Measurements from ENCODE around the gene IFIT5. TPM values are rescaled to one million over a fixed set of nuclear protein-coding genes. Genes with fewer than 3 reads are reported as not detected.
A peak's percentile ranks its signal among the peaks of the same experiment; 100 is the strongest.
"Not testable (repeated sequence)": the region's sequence is repeated elsewhere in the genome, so short reads cannot be mapped to it uniquely, and the experiment has no call there.

The IFIT5 gene, protein sequence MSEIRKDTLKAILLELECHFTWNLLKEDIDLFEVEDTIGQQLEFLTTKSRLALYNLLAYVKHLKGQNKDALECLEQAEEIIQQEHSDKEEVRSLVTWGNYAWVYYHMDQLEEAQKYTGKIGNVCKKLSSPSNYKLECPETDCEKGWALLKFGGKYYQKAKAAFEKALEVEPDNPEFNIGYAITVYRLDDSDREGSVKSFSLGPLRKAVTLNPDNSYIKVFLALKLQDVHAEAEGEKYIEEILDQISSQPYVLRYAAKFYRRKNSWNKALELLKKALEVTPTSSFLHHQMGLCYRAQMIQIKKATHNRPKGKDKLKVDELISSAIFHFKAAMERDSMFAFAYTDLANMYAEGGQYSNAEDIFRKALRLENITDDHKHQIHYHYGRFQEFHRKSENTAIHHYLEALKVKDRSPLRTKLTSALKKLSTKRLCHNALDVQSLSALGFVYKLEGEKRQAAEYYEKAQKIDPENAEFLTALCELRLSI
- total RNA-seq (2014; rRNA removed; shearing (Covaris generic)): 3.3 and 6.0 TPM in 2 replicates

DNA sequence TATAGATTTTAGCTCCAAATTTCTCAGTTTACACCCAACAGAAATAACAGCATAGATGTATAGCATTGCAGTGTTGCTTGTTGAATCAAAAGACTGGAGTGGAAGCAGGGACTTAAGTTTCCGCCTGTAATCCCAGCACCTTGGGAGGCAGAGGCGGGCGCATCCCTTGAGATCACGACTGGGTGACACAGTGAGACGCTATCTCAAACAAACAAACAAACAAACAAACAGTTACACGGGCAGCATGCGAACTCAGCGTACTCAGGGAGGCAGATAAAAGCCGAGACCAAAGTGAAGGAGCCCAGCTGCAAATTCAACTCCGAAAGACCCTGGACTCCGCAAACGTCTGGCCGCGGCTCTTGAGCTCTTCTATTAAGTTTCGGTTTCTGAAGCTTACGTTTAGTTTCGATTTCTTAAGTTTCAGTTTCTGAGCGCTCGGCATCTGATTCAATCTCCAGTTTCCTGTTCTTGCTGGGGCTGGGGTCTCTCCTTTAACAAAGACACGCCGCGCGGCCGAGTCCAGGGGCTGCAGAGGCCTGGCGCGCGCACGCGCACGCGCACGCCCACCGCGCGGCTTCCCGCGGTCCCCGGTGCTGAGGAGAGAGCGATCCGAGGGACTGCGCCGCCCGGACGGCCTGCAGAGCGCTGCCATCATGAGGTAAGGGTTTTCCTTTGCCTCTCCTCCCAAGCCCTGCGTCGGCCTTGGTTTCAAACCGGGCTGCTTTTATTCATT lies at the start of gene IFIT5:
Gene IFIT5, plus strand, starts transcription at position 423 of the 733 bp plus-strand sequence. Its CDS starts 231 bp downstream, at position 654.
- DNase-seq (ENCODE audit: low spot score): peak; percentile 70

DNA sequence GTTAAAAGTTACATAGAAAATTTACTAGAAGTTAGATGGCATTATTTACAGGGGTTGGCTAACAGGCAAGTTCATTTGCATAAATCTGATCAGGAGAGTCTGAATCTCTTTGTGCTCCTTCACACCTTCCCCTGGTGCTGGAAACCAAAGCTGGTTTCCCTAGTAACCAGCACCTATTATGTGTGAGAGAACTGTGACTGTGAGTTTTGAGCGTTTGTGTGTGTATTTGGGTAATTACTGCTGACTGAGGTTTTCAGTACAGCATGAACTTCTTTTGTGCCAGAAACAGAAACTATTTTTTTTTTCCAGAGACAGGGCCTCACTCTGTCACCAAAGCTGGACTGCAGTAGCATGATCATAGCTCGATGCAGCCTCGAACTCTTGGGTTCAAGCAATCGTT lies 46.8 kb upstream of the IFIT5 start:
- DNase-seq (ENCODE audit: low spot score): no peak

DNA sequence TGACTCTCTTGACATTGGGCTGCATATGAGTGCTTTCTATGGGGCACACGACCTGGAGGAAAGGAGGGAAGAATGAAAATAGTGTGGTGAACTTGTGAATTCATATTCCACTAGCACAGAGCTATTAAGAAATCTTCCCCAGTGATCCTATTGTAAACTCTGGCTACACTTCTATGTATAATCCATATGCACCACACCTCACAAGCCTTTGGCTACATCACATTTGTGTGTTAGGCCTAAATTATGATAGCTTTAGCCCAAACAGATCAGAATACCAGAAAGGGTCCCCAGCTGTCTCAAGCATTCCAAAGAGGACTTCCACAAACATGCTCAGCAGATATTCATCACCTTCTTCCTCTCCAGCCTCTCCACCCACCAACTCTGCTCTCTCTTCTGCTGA lies 46.2 kb upstream of the IFIT5 start:
- DNase-seq (ENCODE audit: low spot score): no peak

DNA sequence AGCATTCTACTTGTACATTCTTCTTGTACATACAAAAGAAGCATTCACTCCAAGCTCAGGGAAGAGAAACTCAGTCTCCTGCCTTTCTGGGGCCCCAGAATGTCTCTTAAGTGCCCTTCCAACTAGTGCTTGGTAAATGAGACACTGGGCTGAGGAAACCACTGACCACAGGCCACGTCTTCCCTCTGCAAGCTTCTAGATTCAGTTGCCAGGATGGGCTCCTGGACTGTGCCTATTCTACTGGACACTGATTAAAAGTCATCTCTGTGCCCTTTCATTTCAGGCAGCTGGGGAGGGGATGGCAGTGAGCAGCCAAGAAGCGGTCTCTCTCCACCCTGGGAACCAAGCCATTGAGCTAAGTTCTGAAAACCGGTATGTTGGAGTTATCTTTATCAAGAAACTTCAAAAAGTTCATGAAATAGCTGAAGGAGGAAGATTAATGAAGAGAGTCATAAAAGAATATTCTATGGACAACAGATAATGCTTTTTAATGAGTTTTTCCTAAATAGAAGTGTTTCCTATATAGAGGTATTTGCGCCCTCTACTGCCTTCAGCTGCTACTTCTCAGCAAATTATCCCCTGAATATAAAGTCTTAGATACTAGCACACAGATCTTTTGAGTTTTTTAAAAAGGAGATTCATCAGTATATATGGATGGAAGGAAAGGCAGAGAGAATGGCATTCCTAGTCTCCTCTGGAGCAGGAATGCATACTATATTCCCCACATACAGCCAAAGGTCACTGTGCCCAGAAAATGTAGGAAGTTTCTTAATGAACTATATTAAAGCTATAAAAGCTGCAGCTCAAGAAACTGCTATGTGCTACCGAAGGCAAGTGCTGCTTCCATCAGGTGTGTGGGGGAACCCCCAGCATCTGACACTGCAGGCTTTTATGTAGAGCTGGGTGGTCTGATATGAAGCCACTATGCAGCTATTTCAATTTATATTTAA lies 44.9 kb upstream of the IFIT5 start:
- DNase-seq (ENCODE audit: low spot score): peak; percentile 61

DNA sequence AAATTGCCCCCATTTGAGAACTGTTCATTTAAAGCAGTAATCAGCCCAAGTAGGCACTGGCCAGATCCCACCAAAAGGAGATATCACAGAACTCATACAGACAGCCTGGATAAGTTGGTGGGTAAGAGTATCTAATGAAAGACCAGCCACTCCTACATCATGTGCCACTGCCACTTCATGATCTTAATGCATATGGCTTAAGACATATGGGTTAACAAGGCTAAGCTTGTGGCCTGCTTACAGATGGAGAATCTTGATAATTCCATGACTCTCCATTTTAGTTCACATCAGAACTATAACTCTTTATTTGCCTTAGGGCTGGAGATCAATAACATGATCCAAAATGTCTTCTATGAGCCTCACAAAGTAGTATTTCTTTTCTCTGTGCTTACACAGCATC lies 43.3 kb upstream of the IFIT5 start:
- no peak for DNase-seq (ENCODE audit: low spot score)

DNA sequence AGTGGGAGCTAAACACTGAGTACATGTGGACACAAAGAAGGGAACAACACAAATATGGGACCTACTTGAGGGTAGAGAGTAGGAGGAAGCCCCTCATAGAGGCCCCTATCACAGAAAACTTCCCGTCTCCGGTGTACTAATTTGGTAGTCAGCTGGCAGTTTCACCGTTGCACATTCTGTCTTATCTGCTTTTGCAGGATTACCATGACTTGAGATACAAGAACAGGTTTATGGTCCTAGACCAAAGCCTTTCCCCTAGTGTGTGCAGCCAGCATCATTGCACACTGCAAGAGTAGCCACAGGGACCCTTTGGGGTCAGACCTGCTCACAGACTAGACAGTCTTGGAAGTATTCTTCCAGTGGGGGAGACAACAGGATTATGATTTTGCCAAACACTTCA lies 42.4 kb upstream of the IFIT5 start:
- DNase-seq (ENCODE audit: low spot score): no peak

DNA sequence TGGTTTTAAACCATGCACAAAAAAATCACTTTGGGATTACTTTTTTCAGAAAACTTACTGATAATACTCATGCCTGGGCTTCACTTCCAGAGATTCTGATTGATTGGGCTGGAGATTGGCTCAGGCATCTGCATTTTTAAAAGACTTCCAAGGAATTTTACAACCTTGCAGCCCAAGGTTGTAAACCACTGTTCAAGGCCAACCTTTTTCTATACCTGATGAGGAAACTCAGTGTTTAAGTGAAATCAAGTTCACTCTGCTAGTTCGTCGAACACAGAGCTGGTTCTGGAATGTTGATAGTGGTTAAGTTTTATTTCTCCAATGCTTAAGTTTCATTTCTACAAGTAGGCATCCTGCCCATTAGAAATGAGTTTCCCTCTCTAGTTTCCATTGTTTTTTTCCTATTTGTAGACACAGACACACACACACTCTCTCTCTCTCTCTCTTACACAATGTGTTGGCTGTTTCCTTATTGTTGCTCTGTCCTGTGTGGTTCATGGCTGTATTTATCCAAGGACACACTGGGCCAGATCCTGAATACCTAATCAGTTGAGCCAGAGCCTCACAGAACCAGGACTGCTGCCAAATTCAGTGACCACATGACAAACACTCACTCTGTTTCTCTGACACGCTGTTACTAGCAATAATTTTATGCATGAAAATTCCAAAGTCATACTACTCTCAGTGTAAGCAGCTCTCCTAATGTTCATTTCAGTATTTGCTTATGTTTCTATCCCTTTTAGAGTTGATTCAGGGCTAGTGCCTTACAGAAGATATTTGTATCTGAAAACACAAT lies 40.3 kb upstream of the IFIT5 start:
- peak; percentile 68 for DNase-seq (ENCODE audit: low spot score)

DNA sequence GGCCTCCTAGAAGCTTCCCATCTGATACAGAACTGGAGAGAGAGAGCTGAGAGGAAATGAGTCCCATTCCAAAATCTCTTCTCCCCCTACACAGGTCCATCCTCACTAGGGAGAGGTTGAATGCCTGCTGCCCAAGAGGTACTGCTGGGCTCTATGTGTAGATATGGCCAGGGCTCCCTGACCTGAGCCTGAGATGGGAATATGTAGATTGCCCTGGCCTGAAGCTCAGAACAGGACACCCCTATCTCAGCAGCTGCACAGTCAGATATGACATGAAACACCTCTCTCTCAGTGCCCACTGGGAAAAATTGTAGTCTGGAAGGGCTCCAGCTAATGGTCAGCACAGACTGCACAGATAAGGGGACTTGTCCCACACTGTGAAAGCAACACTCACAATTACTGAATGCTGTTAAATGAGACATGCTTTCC lies 39.6 kb upstream of the IFIT5 start:
- DNase-seq (ENCODE audit: low spot score): no peak

DNA sequence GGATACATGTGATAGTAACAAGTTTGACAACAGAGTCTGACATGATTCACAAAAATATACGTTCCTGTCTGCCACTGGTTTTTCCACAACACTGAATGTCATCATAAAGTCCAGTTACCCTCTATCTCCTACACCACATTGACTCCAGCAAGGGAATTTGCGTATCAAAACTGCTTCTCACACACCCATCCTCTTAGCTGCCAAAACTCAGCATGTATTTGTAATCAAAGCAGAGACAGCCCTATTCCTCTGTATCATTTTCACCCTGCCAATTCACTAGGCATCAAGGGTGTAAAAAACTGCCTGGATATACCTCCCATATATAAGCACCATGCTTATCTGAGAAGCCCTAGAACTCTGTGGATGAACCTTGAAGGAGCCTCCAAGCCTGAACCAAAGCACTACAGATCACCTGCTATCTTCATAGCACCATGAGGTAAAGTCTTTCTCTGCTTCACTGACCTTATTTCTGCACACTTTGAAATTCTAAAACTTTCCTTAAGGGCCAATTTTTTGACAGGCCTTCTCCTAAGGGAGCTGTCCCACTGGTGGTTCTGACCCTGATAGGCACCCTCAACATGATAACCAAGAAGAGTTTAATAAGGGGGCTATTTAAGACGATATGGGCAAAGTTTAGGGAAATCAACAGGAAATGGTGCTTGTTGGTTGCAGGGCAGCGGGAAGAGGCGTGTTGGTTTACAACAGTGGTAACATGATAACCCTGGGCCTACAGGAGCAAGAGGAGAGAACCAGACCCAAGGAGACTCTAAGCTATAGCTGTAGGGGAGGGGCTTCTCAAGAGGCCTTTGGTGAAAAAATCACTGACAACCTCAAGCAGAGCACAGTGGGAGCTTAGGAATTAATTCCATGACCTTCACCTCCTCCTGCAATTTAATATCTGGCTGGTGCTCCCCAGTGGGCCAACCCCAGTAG lies 36.4 kb upstream of the IFIT5 start, which contains the start of gene IFIT1B:
Gene IFIT1B, plus strand, starts transcription at position 352 of the 933 bp plus-strand sequence. Its CDS starts 80 bp downstream, at position 432.
- no peak for DNase-seq (ENCODE audit: low spot score)

DNA sequence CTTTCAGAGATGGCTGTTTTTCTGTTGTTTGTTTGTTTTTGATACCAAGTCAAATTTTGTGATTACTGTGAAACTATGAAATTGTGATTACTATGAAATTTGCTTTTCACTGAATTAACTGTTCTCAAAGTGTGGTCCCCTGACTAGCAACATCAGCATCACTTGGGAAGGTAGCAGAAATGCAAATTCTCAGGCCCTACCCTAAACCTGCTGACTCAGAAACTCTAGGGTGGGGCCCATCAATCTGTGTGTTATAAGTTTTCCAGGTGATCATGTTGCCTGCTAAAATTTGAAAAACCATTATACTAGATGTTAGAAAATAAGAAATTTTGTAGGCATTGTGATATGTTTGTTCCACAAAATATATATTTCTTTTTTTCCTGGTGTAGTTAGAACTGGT lies 35.3 kb upstream of the IFIT5 start:
- no peak for DNase-seq (ENCODE audit: low spot score)

DNA sequence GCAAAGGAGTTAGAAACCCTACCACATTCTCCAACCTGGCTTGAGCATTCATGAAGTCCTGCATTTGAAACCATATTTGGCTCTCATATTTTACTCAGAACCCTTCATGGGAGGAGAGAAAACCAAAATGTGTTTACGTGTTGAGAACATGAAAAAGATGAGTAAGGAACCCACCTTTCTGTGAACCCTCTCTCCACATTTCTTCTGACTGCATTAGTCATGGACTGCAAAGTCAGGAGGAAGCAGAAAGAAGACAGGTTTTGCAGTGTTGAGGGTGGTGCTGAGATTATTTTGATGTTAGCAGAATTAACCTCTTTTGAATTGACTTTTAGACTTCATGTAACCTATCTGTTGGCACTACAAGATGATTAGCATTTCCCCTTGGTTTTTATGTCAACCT lies 31.6 kb upstream of the IFIT5 start:
- DNase-seq (ENCODE audit: low spot score): no peak

DNA sequence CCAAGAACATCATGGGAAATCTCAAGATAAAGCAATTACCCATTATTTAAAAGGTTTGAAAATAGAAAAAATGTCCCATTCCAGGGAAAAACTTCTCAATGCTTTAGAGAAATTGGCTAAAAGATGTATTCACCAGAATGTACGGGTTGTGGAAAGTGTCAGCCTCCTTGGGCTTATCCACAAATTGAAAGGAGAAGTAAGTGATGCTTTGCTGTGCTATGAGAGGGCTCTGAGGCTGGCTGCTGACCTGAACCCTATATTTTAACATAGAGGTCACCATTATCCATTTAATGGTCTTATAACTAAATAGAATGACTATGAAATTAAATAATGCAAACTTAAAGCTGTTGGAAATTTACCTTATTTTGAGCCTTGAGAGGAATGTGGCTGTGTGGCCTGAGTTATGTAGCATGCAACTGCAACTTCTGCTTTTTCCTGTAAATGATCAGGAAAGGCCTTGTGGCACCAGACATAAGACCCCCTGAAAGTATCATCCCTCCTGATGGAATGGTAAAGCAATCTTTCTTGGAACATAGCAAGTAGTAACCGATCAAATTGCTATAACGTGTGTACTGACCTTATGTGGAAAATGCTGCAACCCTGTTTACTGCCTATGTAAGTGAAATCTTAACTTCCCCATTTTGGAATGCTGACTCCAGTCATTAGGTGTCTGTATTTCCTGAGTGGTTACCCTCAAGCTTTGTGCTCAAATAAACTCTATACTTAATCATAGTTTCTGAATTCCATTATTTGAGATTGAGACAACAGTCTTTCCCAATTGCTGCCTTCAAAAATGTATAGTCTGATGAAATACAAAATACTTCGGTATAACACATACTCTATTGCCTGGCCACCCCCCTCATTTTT lies 29.7 kb upstream of the IFIT5 start:
- DNase-seq (ENCODE audit: low spot score): no peak

DNA sequence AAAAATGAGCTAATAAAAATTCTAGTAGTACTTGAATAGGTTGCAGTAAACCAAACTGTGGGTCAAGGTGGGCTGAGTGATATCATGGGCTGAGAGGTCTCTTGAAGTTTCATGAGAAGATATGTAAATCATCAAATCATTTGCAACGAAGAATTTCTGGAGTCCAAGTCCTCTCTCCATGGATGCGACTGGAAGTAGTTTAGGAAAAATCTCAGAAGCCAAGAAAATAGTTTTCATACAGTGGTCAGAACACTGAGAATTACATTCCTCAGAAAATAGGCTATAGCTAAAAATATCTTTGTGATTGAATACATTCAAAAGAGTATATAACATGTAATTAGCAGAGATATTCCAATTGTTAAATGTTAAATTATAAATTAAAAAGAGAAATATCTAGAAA lies 25.6 kb upstream of the IFIT5 start:
- DNase-seq (ENCODE audit: low spot score): no peak

DNA sequence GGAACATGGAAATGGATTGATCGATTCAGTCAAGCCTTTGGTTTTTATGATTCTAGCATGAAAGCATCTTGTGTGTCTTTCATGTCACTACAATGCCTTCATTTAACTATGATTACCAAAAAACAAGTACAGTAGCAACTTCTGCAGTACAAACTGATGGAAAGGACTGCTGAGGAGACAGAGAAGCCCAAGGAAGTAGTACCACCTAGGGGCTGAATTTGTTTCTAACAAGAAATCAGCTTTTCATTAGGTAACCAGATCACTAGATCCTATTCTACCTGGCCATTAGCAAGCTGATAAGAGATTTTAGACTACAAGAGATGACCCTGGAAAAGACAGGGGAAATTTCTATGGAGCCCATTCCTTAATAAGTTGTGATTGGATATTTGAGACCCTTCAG lies 25.1 kb upstream of the IFIT5 start:
- DNase-seq (ENCODE audit: low spot score): peak; percentile 61

DNA sequence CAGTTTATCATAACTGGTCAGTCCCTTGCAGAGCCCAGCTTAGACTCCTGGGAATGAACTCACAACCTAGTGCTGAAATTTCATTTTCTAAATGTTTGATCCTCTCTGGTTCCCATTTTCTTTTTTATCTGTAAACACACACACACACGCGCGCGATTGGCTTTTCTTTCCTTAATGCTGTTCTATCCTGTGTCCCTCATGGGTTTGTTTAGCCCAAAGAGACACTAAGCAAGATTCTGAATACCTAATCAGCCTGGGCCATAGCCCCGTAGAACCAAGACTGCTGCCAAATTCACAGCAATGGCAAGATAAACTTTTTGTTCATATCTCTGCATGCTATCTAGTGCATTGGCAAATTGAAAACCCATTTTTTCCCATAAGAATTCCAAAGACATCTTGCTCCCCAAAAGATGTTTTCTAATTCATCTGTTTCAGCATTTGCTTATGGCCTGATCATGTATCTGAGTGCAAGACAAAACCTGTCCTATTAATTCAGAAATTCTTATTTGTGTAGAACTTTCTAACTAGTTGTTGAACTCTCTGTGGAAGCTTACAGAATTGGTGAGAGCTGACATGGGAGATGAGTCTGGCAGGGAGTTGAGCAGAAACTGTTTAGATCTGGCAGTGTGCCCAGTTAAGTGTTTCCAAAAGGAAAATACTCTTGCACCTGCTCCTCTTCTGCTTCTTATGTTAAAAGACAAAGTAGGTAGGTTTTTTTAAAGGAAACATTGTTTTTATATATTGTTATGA lies 23.7 kb upstream of the IFIT5 start:
- no peak for DNase-seq (ENCODE audit: low spot score)

DNA sequence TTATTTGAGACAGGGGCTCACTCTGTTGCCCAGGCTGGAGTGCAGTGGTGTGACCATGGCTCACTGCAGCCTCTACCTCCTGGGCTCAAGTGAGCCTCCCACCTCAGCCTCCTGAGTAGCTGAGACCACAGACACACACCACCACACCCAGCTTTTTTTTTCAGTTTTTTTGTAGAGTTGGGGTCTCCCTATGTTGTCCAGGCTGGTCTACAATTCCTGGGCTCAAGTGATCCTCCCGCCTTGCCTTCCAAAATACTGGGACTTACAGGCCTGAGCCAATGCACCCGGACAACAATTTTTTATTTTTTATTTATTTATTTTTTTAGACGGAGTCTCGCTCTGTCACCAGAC lies 23.2 kb upstream of the IFIT5 start:
- not testable (repeated sequence) for DNase-seq (ENCODE audit: low spot score)

DNA sequence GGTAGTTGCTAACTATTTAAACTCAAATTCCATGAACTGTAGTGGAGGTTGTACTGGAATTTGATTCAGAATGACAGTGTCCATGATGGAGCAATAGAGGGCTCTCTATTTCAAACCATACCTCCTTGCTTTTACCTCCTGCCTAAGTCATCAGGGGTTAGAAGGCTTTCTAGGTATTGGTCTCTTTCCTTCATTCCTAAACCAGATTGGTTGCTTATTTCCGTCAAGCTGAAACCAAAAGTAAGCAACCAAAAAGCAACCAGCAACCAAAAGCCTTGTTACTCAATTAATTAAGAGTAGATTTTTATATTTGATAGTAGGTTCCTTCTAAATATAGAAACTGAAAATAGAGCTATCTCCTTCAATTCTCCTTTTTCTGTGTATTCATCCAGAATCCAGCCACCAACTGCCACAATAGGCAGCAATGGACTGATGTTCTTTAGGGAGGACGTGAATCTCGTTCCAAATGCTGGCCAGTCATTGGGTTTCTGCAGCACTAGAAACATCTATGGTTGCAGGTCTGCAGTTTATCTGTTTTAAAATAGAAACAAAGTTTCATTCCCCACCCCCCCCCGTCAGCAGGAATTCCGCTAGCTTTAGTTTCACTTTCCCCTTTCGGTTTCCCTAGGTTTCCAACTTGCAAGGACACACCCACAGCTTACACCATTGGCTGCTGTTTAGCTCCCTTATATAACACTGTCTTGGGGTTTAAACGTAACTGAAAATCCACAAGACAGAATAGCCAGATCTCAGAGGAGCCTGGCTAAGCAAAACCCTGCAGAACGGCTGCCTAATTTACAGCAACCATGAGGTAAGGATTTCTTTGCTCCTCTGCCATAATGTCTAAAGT lies 22.2 kb upstream of the IFIT5 start, which contains the start of gene IFIT1:
Gene IFIT1, plus strand, starts transcription at position 717 of the 850 bp plus-strand sequence. Its CDS starts 90 bp downstream, at position 807.
- peak; percentile 60 for DNase-seq (ENCODE audit: low spot score)

Measured in HT-29 (cell line).